Nephron progenitor cell (in vitro differentiated cells): Measurements from ENCODE around the gene PTPN21.
A peak's percentile ranks its signal among the peaks of the same experiment; 100 is the strongest.
"Not testable (repeated sequence)": the region's sequence is repeated elsewhere in the genome, so short reads cannot be mapped to it uniquely, and the experiment has no call there.

ENCODE experiments used
- DNase-seq: peaks from one replicate; pipeline ENCODE4 v3.0.0; 2021
- H3K27ac Mint-ChIP-seq: 2 replicates; pipeline ENCODE4 v1.8.0; 2021; ENCODE audit warnings: mild to moderate bottlenecking, moderate library complexity, mixed read lengths
- H3K27me3 Mint-ChIP-seq: 2 replicates; pipeline ENCODE4 v1.8.0; 2021; ENCODE audit warnings: mild to moderate bottlenecking, low read depth, mixed read lengths; ENCODE audit not compliant: poor library complexity
- H3K36me3 Mint-ChIP-seq: 2 replicates; pipeline ENCODE4 v1.8.0; 2021; ENCODE audit warnings: low read depth, mixed read lengths
- H3K4me1 Mint-ChIP-seq: 2 replicates; pipeline ENCODE4 v1.8.0; 2021; ENCODE audit warnings: mixed read lengths
- H3K4me3 Mint-ChIP-seq: 2 replicates; pipeline ENCODE4 v1.8.0; 2021; ENCODE audit warnings: mild to moderate bottlenecking, moderate library complexity, mixed read lengths
- H3K9me3 Mint-ChIP-seq: 2 replicates; pipeline ENCODE4 v1.8.0; 2021; ENCODE audit warnings: mild to moderate bottlenecking, moderate library complexity, mixed read lengths
- CTCF ChIP-seq: fragments of 200-600 bp; sonication (generic); IDR thresholded peaks from 2 replicates; pipeline ENCODE4 v1.5.0; 2021; ENCODE audit warnings: antibody characterized with exemption

The PTPN21 gene

GRCh38 chr14:88542857-88543795, 11.7 kb downstream of the PTPN21 start:
- Mint-ChIP-seq H3K4me1 (peaks cover 20% of the 10 kb centered on the region), H3K9me3 (no peaks in the 10 kb centered on the region), H3K27ac (peak overlapping the region; percentile 70), H3K27me3 (no peaks in the 10 kb centered on the region), H3K4me3 (no peak overlapping the region), H3K36me3 (peaks cover 66% of the 10 kb centered on the region)
- no peak for DNase-seq
- no peak for TF ChIP-seq CTCF

- no peaks in the 10 kb centered on the region for H3K27me3 Mint-ChIP-seq
- H3K27ac Mint-ChIP-seq = no peak overlapping the region
- H3K9me3 Mint-ChIP-seq = no peaks in the 10 kb centered on the region
- H3K4me1 Mint-ChIP-seq = peaks cover 25% of the 10 kb centered on the region
- no peak for DNase-seq
- H3K4me3 Mint-ChIP-seq = no peak overlapping the region
- H3K36me3 Mint-ChIP-seq = peaks cover 60% of the 10 kb centered on the region
- TF ChIP-seq CTCF = no peak
Measured at GRCh38 chr14:88541324-88541723, 13.5 kb downstream of the PTPN21 start.

GRCh38 chr14:88535813-88536212, 19.0 kb downstream of the PTPN21 start:
- no peak for TF ChIP-seq CTCF
- peak overlapping the region; percentile 77 for H3K27ac Mint-ChIP-seq
- H3K9me3 Mint-ChIP-seq = peaks cover 13% of the 10 kb centered on the region
- peaks cover 19% of the 10 kb centered on the region for H3K4me1 Mint-ChIP-seq
- peaks cover 67% of the 10 kb centered on the region for H3K36me3 Mint-ChIP-seq
- no peak overlapping the region for H3K4me3 Mint-ChIP-seq
- no peak for DNase-seq
- no peaks in the 10 kb centered on the region for H3K27me3 Mint-ChIP-seq

- no peak for DNase-seq
Measured at GRCh38 chr14:88535149-88535548, 19.7 kb downstream of the PTPN21 start.

GRCh38 chr14:88533064-88533602, 21.7 kb downstream of the PTPN21 start:
- no peak overlapping the region for H3K4me3 Mint-ChIP-seq
- no peak for DNase-seq
- H3K36me3 Mint-ChIP-seq = peaks cover 78% of the 10 kb centered on the region
- H3K27ac Mint-ChIP-seq = no peak overlapping the region
- H3K27me3 Mint-ChIP-seq = no peaks in the 10 kb centered on the region
- TF ChIP-seq CTCF = no peak
- H3K9me3 Mint-ChIP-seq = peaks cover 40% of the 10 kb centered on the region
- peaks cover 13% of the 10 kb centered on the region for H3K4me1 Mint-ChIP-seq

More at GRCh38 chr14:88535149-88535548, 19.7 kb downstream of the PTPN21 start:
- Mint-ChIP-seq H3K9me3 (peaks cover 19% of the 10 kb centered on the region), H3K4me1 (peaks cover 19% of the 10 kb centered on the region), H3K36me3 (peaks cover 69% of the 10 kb centered on the region), H3K4me3 (no peak overlapping the region), H3K27me3 (no peaks in the 10 kb centered on the region), H3K27ac (peak overlapping the region; percentile 77)
- TF ChIP-seq CTCF = no peak

GRCh38 chr14:88529889-88530288, 24.9 kb downstream of the PTPN21 start:
- not testable (repeated sequence) for H3K4me1 Mint-ChIP-seq, H3K4me3 Mint-ChIP-seq, DNase-seq, H3K27ac Mint-ChIP-seq, H3K27me3 Mint-ChIP-seq
- H3K36me3 Mint-ChIP-seq = peaks cover 89% of the 10 kb centered on the region
- peaks cover 60% of the 10 kb centered on the region for H3K9me3 Mint-ChIP-seq
